Measurements from ENCODE around the gene CA10.

Gene CA10

DNA sequence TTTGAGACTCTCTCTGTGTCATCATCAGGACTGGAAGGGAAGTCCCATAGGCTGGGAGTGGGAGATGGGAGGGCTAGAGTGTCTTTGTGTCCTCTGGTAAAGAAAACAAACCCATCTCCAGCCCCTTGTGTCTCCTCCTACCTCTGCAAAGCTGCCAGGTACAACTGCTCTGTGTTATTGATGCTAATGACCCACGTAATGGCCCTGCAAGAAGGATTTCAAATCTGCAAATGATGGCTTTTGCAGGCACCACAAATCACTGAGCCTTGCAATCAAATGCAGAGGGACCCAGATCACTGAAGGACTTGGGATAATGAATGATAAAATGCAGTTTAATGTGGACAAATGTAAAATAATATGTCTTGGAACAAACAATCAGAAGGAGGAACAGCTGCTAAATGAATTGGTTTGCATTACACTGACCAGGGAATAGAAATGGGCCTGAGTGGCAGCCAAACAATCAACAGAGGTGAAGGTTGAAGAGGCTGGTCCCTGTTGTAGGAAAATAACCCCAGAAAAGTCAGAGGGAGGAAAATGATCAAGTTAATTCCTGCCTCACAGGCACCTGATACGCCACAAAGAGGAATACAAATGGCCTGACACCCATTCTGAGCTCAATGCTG, 473.1 kb downstream of the CA10 start:
- ATAC-seq (ENCODE audit: insufficient read depth, low read depth) (no peak), DNase-seq (no peak)
- Histone ChIP-seq H3K27ac (ENCODE audit: low read length) (no peak overlapping the region), H3K27me3 (ENCODE audit: insufficient read depth, low read length, poor library complexity) (no peaks in the 10 kb centered on the region), H3K79me2 (ENCODE audit: insufficient read depth, low read length) (no peaks in the 10 kb centered on the region), H3K4me3 (ENCODE audit: low read depth in 1 of 2, low read length in 2 of 2) (no peak overlapping the region), H3K4me1 (ENCODE audit: insufficient read depth, low read length) (peaks cover 20% of the 10 kb centered on the region), H4K20me1 (ENCODE audit: insufficient read depth, low read length) (no peaks in the 10 kb centered on the region), H3K9ac (ENCODE audit: low read depth, low read length) (no peak overlapping the region), H2AFZ (ENCODE audit: low read depth, low read length) (no peak overlapping the region), H3K36me3 (ENCODE audit: insufficient read depth, low read length) (no peaks in the 10 kb centered on the region), H3K4me2 (ENCODE audit: insufficient read depth, low read length) (no peak overlapping the region), H3K9me3 (ENCODE audit: insufficient read depth, low read length, severe bottlenecking) (no peaks in the 10 kb centered on the region)
- TF ChIP-seq, protein P1, sequence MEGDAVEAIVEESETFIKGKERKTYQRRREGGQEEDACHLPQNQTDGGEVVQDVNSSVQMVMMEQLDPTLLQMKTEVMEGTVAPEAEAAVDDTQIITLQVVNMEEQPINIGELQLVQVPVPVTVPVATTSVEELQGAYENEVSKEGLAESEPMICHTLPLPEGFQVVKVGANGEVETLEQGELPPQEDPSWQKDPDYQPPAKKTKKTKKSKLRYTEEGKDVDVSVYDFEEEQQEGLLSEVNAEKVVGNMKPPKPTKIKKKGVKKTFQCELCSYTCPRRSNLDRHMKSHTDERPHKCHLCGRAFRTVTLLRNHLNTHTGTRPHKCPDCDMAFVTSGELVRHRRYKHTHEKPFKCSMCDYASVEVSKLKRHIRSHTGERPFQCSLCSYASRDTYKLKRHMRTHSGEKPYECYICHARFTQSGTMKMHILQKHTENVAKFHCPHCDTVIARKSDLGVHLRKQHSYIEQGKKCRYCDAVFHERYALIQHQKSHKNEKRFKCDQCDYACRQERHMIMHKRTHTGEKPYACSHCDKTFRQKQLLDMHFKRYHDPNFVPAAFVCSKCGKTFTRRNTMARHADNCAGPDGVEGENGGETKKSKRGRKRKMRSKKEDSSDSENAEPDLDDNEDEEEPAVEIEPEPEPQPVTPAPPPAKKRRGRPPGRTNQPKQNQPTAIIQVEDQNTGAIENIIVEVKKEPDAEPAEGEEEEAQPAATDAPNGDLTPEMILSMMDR (IDR thresholded peaks at IDR 0.05; ENCODE audit: borderline replicate concordance, extremely low read depth, low read length, poor library complexity, severe bottlenecking) = no peak
- no peak for TF ChIP-seq EZH2 (IDR thresholded peaks at IDR 0.05; ENCODE audit: borderline replicate concordance, low read depth, low read length, severe bottlenecking)

DNA sequence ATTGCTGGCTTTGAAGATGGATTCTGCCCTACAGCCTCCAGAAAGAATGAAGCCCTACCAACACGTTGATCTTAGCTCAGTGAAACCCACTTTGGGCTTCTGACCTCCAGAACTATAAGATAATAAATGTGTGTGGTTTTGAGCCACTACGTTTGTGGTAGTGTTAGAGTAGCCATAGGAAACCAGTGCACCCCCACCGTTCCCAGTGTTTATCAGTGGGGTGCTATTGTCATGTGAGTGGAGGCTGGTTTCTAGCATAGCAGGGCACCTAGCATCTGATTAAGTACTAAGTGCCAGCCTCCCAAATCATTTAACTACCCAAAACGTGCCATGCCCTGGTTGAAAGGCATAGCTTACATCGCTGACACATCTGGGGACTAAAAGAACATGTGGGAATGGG, 474.3 kb downstream of the CA10 start:
- Histone ChIP-seq H3K27me3 (ENCODE audit: insufficient read depth, low read length, poor library complexity) (no peaks in the 10 kb centered on the region), H3K4me2 (ENCODE audit: insufficient read depth, low read length) (no peak overlapping the region), H2AFZ (ENCODE audit: low read depth, low read length) (no peak overlapping the region), H3K9me3 (ENCODE audit: insufficient read depth, low read length, severe bottlenecking) (no peaks in the 10 kb centered on the region), H3K27ac (ENCODE audit: low read length) (no peak overlapping the region), H3K4me3 (ENCODE audit: low read depth in 1 of 2, low read length in 2 of 2) (no peak overlapping the region), H3K36me3 (ENCODE audit: insufficient read depth, low read length) (no peaks in the 10 kb centered on the region), H3K9ac (ENCODE audit: low read depth, low read length) (no peak overlapping the region), H4K20me1 (ENCODE audit: insufficient read depth, low read length) (no peaks in the 10 kb centered on the region), H3K79me2 (ENCODE audit: insufficient read depth, low read length) (no peaks in the 10 kb centered on the region), H3K4me1 (ENCODE audit: insufficient read depth, low read length) (peaks cover 20% of the 10 kb centered on the region)
- no peak for TF ChIP-seq EZH2 (IDR thresholded peaks at IDR 0.05; ENCODE audit: borderline replicate concordance, low read depth, low read length, severe bottlenecking)
- TF ChIP-seq, protein P1 (IDR thresholded peaks at IDR 0.05; ENCODE audit: borderline replicate concordance, extremely low read depth, low read length, poor library complexity, severe bottlenecking) = no peak
- no peak for ATAC-seq (ENCODE audit: insufficient read depth, low read depth)
- DNase-seq = no peak

DNA sequence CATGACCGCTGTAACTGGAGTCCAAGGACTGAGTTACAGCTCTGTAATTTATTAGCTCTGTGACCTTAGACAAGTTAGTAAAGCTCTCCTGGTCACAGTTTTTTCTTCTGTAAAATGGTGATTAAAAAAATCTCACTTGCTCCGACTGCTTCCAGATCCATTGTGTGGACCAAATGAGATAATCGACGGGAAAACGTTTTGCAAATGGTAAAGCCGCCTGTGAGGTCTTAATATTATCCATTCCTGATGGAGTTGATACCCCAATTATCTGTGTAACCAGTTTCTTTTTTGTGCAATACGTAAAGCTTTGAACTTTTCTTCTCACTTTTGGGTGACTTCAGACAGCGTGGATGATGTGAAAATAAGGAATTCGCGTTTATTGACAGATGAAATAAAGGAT, 475.2 kb downstream of the CA10 start:
- Histone ChIP-seq H4K20me1 (ENCODE audit: insufficient read depth, low read length) (no peaks in the 10 kb centered on the region), H3K4me1 (ENCODE audit: insufficient read depth, low read length) (peaks cover 19% of the 10 kb centered on the region), H3K79me2 (ENCODE audit: insufficient read depth, low read length) (no peaks in the 10 kb centered on the region), H3K9me3 (ENCODE audit: insufficient read depth, low read length, severe bottlenecking) (no peaks in the 10 kb centered on the region), H2AFZ (ENCODE audit: low read depth, low read length) (no peak overlapping the region), H3K27me3 (ENCODE audit: insufficient read depth, low read length, poor library complexity) (no peaks in the 10 kb centered on the region), H3K27ac (ENCODE audit: low read length) (no peak overlapping the region), H3K9ac (ENCODE audit: low read depth, low read length) (no peak overlapping the region), H3K4me2 (ENCODE audit: insufficient read depth, low read length) (no peak overlapping the region), H3K36me3 (ENCODE audit: insufficient read depth, low read length) (no peaks in the 10 kb centered on the region), H3K4me3 (ENCODE audit: low read depth in 1 of 2, low read length in 2 of 2) (no peak overlapping the region)
- DNase-seq = no peak
- TF ChIP-seq, protein P1 (IDR thresholded peaks at IDR 0.05; ENCODE audit: borderline replicate concordance, extremely low read depth, low read length, poor library complexity, severe bottlenecking) = no peak
- TF ChIP-seq EZH2 (IDR thresholded peaks at IDR 0.05; ENCODE audit: borderline replicate concordance, low read depth, low read length, severe bottlenecking) = no peak
- no peak for ATAC-seq (ENCODE audit: insufficient read depth, low read depth)

All from DND-41 (cell line).